ENCODE data around the gene YPEL4. TPM values are rescaled to one million over a fixed set of nuclear protein-coding genes. Genes with fewer than 3 reads are reported as not detected.

YPEL4 gene
- total and polyA plus RNA-seq, 9 donors: 0.53 to 2.1 (median 1.6) TPM

DNA sequence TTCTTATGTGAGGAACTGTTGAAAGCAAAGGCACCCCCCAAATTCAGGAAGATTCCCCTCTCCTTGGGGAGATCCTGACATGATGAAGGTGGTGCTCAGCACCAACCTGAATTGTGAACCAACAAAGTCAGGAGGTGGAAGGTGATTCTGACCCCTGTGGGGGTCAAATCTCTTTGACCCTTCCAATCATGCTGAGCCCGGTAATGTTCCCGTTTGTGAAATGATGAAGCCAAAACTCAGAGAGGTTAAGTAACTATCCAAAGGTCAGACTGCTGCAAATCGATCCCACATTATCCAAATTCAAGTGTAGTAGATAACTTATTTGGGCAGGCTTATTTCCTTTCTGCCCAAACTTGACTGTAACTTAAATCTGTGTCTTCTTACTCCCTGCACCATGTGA lies 33.1 kb downstream of the YPEL4 start:
- Histone ChIP-seq H3K27me3 (ENCODE audit: control insufficient read depth, insufficient read depth, low read length) (no peaks in the 10 kb centered on the region), H3K4me3 (ENCODE audit: low read length) (no peak overlapping the region), H3K4me1 (ENCODE audit: control insufficient read depth, insufficient read depth, low read length) (no peaks in the 10 kb centered on the region), H3K36me3 (ENCODE audit: control insufficient read depth, insufficient read depth, low read length) (peaks cover 15% of the 10 kb centered on the region), H3K27ac (ENCODE audit: low read length) (no peak overlapping the region), H3K9me3 (replicated peaks; ENCODE audit: control insufficient read depth, low read depth, low read length) (peaks cover 4% of the 10 kb centered on the region)
- no peak for DNase-seq
- no CpG with 5 or more reads among the region's 3 CpGs for WGBS (ENCODE audit: insufficient coverage)

DNA sequence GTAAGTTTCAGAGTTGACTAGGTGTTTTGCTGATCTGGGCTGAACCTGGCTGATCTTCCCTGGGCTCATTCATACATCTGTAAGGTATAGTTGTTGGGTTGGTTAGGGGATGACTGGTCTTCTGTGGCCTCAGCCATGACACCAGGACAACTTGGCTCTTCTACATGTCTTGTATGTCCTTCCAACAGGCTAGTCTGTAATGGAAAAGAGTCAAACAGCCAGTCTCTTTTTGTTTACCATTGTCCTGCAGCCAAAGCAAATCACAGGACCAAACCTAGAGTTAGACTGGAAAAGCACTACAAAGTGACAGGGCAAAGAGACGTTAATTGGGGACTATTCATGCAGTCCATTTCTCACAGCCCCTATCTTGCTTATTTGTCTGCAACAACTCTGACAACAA lies 34.4 kb downstream of the YPEL4 start:
- H3K9me3 ChIP-seq (replicated peaks; ENCODE audit: control insufficient read depth, low read depth, low read length): peaks cover 4% of the 10 kb centered on the region
- WGBS (ENCODE audit: insufficient coverage): 67% methylated on average over 1 of the region's 1 CpG
- H3K4me3 ChIP-seq (ENCODE audit: low read length): no peak overlapping the region
- peaks cover 17% of the 10 kb centered on the region for H3K36me3 ChIP-seq (ENCODE audit: control insufficient read depth, insufficient read depth, low read length)
- DNase-seq: no peak
- H3K27ac ChIP-seq (ENCODE audit: low read length): no peak overlapping the region
- no peaks in the 10 kb centered on the region for H3K27me3 ChIP-seq (ENCODE audit: control insufficient read depth, insufficient read depth, low read length)
- no peaks in the 10 kb centered on the region for H3K4me1 ChIP-seq (ENCODE audit: control insufficient read depth, insufficient read depth, low read length)

GRCh38 chr11:57614234-57614772 lies 35.4 kb downstream of the YPEL4 start:
- WGBS (ENCODE audit: insufficient coverage): 77% methylated on average over 9 of the region's 10 CpGs
- Histone ChIP-seq H3K4me3 (ENCODE audit: low read length) (no peak overlapping the region), H3K36me3 (ENCODE audit: control insufficient read depth, insufficient read depth, low read length) (peaks cover 20% of the 10 kb centered on the region), H3K4me1 (ENCODE audit: control insufficient read depth, insufficient read depth, low read length) (no peaks in the 10 kb centered on the region), H3K27ac (ENCODE audit: low read length) (no peak overlapping the region), H3K27me3 (ENCODE audit: control insufficient read depth, insufficient read depth, low read length) (no peaks in the 10 kb centered on the region), H3K9me3 (replicated peaks; ENCODE audit: control insufficient read depth, low read depth, low read length) (peaks cover 2% of the 10 kb centered on the region)
- no peak for DNase-seq

GRCh38 chr11:57610170-57610569 lies 39.5 kb downstream of the YPEL4 start:
- Histone ChIP-seq H3K4me1 (ENCODE audit: control insufficient read depth, insufficient read depth, low read length) (no peaks in the 10 kb centered on the region), H3K9me3 (replicated peaks; ENCODE audit: control insufficient read depth, low read depth, low read length) (no peaks in the 10 kb centered on the region), H3K27ac (ENCODE audit: low read length) (no peak overlapping the region), H3K27me3 (ENCODE audit: control insufficient read depth, insufficient read depth, low read length) (no peaks in the 10 kb centered on the region), H3K4me3 (ENCODE audit: low read length) (no peak overlapping the region), H3K36me3 (ENCODE audit: control insufficient read depth, insufficient read depth, low read length) (peaks cover 31% of the 10 kb centered on the region)
- no peak for DNase-seq
- WGBS (ENCODE audit: insufficient coverage): 93% methylated on average over 2 of the region's 4 CpGs

DNA sequence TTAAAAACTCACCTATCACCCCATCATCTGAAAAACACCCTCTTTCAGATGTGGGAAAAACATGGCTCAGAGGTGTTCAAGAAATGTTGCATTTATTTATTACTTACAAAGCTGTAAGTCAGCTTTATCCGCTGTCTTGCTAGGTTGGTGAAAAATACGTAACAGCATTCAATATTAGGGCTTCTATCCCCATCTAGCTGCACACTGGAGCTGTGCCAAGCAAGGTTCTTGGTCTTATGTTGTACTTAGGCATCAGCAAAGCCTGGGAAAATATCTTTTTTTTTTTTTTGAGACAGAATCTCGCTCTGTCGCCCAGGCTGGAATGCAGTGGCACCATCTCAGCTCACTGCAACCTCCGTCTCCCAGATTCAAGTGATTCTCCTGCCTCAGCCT lies 44.7 kb downstream of the YPEL4 start:
- Histone ChIP-seq H3K27me3 (ENCODE audit: control insufficient read depth, insufficient read depth, low read length) (no peaks in the 10 kb centered on the region), H3K4me3 (ENCODE audit: low read length) (no peak overlapping the region), H3K27ac (ENCODE audit: low read length) (no peak overlapping the region), H3K4me1 (ENCODE audit: control insufficient read depth, insufficient read depth, low read length) (peaks cover 2% of the 10 kb centered on the region), H3K9me3 (replicated peaks; ENCODE audit: control insufficient read depth, low read depth, low read length) (no peaks in the 10 kb centered on the region), H3K36me3 (ENCODE audit: control insufficient read depth, insufficient read depth, low read length) (peaks cover 19% of the 10 kb centered on the region)
- WGBS (ENCODE audit: insufficient coverage): 90% methylated on average over 3 of the region's 5 CpGs
- peak; percentile 8 for DNase-seq

DNA sequence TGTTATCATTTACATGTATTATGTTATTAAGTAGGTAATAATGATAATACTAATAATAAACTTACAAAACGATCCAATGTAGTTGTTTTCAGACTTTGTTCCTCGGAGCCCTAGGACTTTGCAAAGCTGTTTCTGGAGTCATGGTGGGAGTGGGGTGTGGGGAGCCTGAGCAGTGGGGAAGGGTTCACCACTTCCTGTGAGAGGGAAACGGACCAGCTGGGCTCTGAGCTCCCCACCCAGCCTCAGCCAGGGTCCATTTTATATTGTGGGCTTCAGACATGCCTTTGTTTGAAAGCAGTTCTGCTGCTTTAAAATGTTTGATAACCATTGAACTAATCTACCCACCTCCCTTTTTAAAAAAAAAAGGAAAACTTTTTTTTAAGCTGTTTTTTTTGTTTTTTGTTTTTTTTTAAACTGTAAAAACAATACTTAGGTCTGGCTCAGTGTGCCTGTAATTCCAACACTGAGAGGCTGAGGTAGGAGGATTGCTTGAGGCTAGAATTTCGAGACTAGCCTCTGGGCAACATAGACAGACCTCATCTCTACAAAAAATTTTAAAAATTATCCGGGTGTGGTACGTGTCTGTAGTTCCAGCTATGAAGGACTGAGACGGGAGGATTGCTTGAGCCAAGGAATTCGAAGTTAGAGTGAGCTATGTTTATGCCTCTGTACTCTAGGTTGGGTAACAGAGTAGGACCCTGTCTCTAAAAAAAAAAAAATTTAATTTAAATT lies 45.2 kb downstream of the YPEL4 start:
- Histone ChIP-seq H3K4me1 (ENCODE audit: control insufficient read depth, insufficient read depth, low read length) (peaks cover 3% of the 10 kb centered on the region), H3K36me3 (ENCODE audit: control insufficient read depth, insufficient read depth, low read length) (peaks cover 17% of the 10 kb centered on the region), H3K4me3 (ENCODE audit: low read length) (no peak overlapping the region), H3K27me3 (ENCODE audit: control insufficient read depth, insufficient read depth, low read length) (no peaks in the 10 kb centered on the region), H3K9me3 (replicated peaks; ENCODE audit: control insufficient read depth, low read depth, low read length) (no peaks in the 10 kb centered on the region), H3K27ac (ENCODE audit: low read length) (no peak overlapping the region)
- 20% methylated on average over 1 of the region's 8 CpGs for WGBS (ENCODE audit: insufficient coverage)
- DNase-seq: peak; percentile 14

GRCh38 chr11:57601297-57601696 lies 48.4 kb downstream of the YPEL4 start:
- 100% methylated on average over 1 of the region's 3 CpGs for WGBS (ENCODE audit: insufficient coverage)
- Histone ChIP-seq H3K4me1 (ENCODE audit: control insufficient read depth, insufficient read depth, low read length) (peaks cover 31% of the 10 kb centered on the region), H3K36me3 (ENCODE audit: control insufficient read depth, insufficient read depth, low read length) (peaks cover 14% of the 10 kb centered on the region), H3K27ac (ENCODE audit: low read length) (no peak overlapping the region), H3K4me3 (ENCODE audit: low read length) (no peak overlapping the region), H3K27me3 (ENCODE audit: control insufficient read depth, insufficient read depth, low read length) (no peaks in the 10 kb centered on the region), H3K9me3 (replicated peaks; ENCODE audit: control insufficient read depth, low read depth, low read length) (no peaks in the 10 kb centered on the region)
- no peak for DNase-seq

GRCh38 chr11:57599381-57599780 lies 50.3 kb downstream of the YPEL4 start:
- DNase-seq: peak; percentile 18
- H3K4me3 ChIP-seq (ENCODE audit: low read length): peak overlapping the region; percentile 51
- peaks cover 31% of the 10 kb centered on the region for H3K4me1 ChIP-seq (ENCODE audit: control insufficient read depth, insufficient read depth, low read length)
- no peaks in the 10 kb centered on the region for H3K27me3 ChIP-seq (ENCODE audit: control insufficient read depth, insufficient read depth, low read length)
- WGBS (ENCODE audit: insufficient coverage): 29% methylated on average over 1 of the region's 2 CpGs
- peak overlapping the region; percentile 90 for H3K27ac ChIP-seq (ENCODE audit: low read length)
- H3K36me3 ChIP-seq (ENCODE audit: control insufficient read depth, insufficient read depth, low read length): peaks cover 5% of the 10 kb centered on the region
- H3K9me3 ChIP-seq (replicated peaks; ENCODE audit: control insufficient read depth, low read depth, low read length): no peaks in the 10 kb centered on the region

- H3K4me1 ChIP-seq (ENCODE audit: control insufficient read depth, insufficient read depth, low read length): peaks cover 29% of the 10 kb centered on the region
- H3K27ac ChIP-seq (ENCODE audit: low read length): peak overlapping the region; percentile 90
- peaks cover 5% of the 10 kb centered on the region for H3K36me3 ChIP-seq (ENCODE audit: control insufficient read depth, insufficient read depth, low read length)
- DNase-seq: peak; percentile 53
- no peaks in the 10 kb centered on the region for H3K27me3 ChIP-seq (ENCODE audit: control insufficient read depth, insufficient read depth, low read length)
- 39% methylated on average over 3 of the region's 5 CpGs for WGBS (ENCODE audit: insufficient coverage)
- H3K9me3 ChIP-seq (replicated peaks; ENCODE audit: control insufficient read depth, low read depth, low read length): no peaks in the 10 kb centered on the region
- peak overlapping the region; percentile 51 for H3K4me3 ChIP-seq (ENCODE audit: low read length)
These were observed 50.9 kb downstream of the YPEL4 start for GRCh38 chr11:57598831-57599155.

GRCh38 chr11:57597916-57598830 lies 51.5 kb downstream of the YPEL4 start:
- H3K9me3 ChIP-seq (replicated peaks; ENCODE audit: control insufficient read depth, low read depth, low read length): no peaks in the 10 kb centered on the region
- 0% methylated on average over 20 of the region's 33 CpGs for WGBS (ENCODE audit: insufficient coverage)
- H3K4me1 ChIP-seq (ENCODE audit: control insufficient read depth, insufficient read depth, low read length): peaks cover 29% of the 10 kb centered on the region
- H3K27ac ChIP-seq (ENCODE audit: low read length): peak overlapping the region; percentile 90
- H3K27me3 ChIP-seq (ENCODE audit: control insufficient read depth, insufficient read depth, low read length): no peaks in the 10 kb centered on the region
- peak; percentile 95 for DNase-seq
- peak overlapping the region; percentile 51 for H3K4me3 ChIP-seq (ENCODE audit: low read length)
- peaks cover 5% of the 10 kb centered on the region for H3K36me3 ChIP-seq (ENCODE audit: control insufficient read depth, insufficient read depth, low read length)
